GM19397 (cell line): ENCODE results near the gene ABCB11.
"Not testable (repeated sequence)": the region's sequence is repeated elsewhere in the genome, so short reads cannot be mapped to it uniquely, and the experiment has no call there.

Experiments used
- ATAC-seq: cut with Tn5 transposase; IDR thresholded peaks from one replicate; pipeline ENCODE4 v1.9.1; 2021; ENCODE audit warnings: mild to moderate bottlenecking, moderate library complexity; ENCODE audit not compliant: unreplicated experiment

The ABCB11 gene

DNA sequence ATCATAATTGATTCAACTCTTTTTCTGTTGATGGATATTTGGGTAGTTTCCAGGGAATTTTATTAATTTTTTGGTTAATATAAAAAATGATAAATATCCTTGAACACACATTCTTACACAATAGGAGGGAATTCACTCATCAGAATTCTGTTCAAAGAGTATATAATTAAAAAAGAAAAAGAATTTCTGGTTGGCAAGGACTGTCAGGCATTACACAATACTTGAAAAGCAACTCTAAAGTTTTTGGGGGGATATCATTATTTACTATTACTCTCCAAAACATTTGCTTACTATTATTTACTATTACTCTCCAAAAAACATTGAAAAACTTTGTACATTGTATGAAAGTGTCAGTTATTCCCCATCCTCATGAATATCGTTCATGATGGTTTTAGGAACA, 92.1 kb downstream of the ABCB11 start:
- ATAC-seq, result no peak

GRCh38 chr2:168935810-168936581, 95.1 kb downstream of the ABCB11 start:
- no peak for ATAC-seq

DNA sequence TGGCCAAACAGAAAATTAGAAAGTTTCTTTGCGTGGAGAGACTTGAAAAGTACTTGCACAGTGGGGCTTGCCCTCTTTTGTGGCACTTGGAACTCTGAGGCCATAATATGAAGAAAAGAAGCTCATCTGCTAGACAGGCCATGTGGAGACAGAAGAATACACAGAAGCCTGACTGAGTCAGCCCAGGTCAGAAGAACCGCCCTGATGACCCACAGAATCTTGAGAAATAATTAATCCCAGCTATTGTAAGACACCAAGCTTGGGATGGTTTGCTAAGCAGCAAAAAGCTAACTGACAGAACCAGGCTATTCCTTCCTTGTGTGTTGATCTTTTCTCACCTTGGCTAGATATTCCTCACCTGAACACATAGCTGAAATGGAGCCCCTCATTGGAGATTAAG, 96.3 kb downstream of the ABCB11 start:
- no peak for ATAC-seq

DNA sequence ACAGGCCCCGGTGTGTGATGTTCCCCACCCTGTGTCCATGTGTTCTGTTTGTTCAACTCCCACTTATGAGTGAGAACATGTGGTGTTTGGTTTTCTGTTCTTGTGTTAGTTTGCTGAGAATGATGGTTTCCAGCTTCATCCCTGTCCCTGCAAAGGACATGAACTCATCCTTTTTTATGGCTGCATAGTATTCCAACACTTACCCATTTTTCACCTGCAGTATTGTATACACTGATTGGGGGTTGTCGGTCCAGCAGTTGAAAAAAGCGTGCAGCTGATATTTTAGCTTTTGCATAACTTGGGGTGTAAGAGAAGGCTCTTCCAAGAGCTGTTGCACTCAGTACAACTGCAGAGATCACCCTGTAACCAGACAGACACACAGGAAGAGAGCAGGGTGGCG, 99.0 kb downstream of the ABCB11 start:
- ATAC-seq, result not testable (repeated sequence)

DNA sequence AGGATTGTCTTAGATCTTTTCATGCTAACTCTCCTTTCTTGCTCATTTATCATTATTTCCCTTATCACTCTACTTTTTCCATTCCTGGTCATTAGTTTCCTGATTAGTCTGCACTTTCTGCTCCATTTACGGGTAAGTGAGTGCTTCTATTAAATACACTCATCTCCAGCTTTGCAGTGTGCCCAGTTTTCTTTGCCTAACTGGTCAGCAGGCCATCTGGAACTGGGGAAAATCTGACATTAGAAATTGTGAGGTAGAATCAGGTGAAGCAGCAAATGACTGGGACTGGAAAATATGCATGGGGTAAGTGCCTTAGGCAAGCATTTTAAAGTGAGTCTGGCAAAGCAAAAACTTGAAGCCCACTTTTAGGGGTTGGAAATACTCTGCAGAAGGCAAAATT, 100.9 kb downstream of the ABCB11 start:
- ATAC-seq, result no peak

- no peak for ATAC-seq
Measured at GRCh38 chr2:168929031-168929430, 102.1 kb downstream of the ABCB11 start.

GRCh38 chr2:168928113-168928831, 102.9 kb downstream of the ABCB11 start:
- ATAC-seq, result no peak

GRCh38 chr2:168926621-168927386, 104.3 kb downstream of the ABCB11 start:
- ATAC-seq, result no peak

- ATAC-seq, result no peak
Measured at GRCh38 chr2:168920504-168921157, 110.5 kb downstream of the ABCB11 start.

DNA sequence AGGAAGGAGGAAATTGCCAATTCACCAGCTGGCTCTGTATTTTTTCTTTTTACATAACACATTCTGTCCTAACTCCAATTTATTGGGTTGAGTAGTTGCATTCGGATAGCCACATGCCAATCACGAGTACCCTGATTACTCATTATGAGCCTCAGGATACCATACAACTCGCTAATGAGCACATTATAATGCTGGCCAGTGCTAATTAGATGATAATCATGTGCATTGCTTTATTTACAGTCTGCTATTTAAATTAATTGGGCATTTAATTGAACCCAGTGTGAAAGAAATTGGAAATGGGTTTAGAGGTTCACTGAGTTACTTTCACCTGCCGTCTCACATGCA, 114.8 kb downstream of the ABCB11 start:
- no peak for ATAC-seq

DNA sequence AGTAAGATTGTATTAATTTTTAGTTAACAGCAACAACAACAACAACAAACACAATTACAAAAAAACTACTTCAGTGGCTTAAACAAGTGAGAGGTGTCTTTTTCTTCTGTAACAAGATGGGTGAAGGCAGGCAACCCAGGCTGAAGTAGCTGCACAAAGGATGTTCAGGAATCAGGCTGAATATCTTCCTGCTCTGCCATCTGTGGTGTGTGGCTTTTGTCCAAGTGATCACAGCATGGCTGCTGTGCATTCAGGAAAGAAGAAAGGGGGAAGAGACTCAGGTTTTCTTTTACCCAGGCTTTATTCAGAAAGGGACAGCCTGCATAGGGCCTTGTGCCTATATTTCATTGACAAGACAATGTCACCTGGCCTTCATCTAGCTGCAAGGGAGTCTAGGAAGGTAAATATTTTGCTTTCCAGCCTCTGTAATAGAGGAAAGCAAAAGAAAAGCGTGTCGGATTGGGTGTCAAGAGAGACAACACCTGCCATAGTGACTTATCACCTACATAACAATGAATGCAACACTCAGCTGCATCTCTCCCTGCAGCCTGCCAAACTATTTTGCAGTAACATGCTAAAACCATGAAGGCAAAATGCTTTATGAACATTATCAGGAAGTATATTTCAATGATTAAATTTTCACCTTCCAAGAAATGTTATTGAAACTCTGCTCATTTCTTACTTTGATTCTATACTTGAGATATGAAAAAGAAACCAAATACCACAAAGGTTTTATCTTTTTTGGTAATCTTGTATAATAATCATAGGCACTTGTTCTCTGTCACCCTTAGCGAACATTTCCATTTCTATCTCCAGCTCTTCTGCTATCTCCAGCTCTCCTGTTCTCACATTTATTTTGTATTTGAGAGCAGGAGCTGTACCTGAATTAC, 115.4 kb downstream of the ABCB11 start:
- ATAC-seq, result no peak

GRCh38 chr2:168913495-168913894, 117.6 kb downstream of the ABCB11 start:
- ATAC-seq, result no peak

DNA sequence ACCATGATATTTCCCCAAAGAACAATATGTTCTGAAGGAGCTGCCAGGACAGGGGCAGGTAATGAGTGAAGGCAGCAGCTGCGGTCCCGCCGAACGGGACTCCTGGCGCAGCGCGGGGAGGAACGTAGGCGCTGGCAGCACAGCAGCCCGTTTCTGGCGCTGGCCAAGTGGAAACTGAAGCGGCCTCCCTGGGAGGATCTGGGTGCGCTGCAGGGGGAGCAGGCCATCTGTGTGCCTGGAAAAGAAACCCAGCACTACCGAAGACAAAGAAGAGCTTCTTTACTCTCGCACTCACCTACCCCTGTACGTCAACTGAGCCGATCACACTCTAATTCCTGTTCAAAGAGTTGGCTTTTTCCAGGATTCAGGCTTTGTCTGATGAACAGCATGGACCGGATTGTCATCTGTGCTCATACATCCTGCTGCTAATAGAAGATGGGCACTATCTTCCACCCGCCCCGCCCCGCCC, 118.2 kb downstream of the ABCB11 start:
- ATAC-seq, result no peak

GRCh38 chr2:168912466-168912865, 118.7 kb downstream of the ABCB11 start:
- ATAC-seq, result no peak

GRCh38 chr2:168910330-168910729, 120.8 kb downstream of the ABCB11 start:
- ATAC-seq, result no peak

DNA sequence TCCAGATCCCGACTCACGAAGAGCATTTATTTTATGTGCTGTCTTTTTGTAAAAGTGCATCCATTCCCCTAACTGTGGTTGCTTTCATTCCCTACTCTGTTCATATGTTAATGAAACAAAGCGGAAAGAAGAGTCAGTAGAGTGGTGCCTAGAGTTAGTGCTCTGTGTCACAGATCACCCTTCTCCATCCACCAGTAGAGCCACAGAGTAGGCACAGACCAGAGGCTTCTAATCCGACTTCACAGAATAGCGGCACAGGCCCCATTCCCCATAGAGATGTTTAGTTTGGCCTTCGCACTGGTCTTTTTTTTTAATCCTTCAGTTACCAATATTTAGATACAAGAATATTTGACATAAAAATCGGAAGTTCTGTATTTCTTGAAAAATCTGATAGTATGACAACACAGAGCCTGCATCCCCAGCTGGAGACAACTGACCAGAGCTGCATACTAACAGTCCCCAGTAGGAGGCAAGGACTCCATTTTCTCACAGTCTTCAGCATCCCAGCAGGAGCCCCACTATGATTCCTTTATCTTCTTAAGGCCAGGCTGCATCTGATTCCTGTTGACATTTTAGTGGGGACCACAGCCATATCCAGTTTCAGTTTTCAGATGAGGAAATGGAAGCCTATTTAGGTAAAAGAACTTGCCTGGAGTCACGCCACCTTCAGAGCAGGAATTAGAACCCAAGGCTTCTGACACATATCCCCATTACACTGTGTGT, 123.0 kb downstream of the ABCB11 start:
- no peak for ATAC-seq

DNA sequence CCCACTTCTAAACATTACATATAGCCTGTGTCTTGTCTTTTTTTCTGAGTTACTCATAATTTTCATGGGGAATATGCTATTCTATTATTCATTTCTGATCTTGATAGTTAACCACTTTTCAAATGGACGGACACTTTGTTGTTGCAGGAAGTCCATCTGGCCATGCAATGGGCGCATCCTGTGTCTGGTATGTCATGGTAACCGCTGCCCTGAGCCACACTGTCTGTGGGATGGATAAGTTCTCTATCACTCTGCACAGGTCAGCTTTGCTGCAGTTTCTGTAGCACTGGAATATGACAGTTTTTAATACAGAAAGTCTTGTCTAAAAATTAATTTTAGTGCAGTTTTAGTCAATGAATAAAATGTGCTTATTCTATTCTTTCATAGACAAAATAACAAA, 126.8 kb downstream of the ABCB11 start:
- no peak for ATAC-seq

DNA sequence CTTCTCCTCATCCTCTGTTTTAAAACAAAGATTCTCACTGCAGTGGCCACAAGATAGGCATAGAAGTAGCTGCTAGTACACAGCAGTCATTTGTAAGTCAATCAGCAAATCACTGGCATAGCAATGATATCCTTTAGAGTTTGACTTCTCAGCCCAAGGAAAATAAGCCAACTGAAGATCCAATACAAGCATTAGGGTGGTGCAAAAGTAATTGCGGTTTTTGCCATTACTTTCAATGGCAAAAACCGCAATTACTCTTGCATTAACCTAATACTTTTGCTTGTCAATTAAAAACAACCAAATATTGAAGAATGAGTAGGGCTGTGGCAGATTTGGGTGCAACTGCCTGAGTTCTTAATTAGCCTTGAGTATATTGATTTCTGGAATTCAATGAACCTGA, 127.2 kb downstream of the ABCB11 start:
- ATAC-seq, result no peak

DNA sequence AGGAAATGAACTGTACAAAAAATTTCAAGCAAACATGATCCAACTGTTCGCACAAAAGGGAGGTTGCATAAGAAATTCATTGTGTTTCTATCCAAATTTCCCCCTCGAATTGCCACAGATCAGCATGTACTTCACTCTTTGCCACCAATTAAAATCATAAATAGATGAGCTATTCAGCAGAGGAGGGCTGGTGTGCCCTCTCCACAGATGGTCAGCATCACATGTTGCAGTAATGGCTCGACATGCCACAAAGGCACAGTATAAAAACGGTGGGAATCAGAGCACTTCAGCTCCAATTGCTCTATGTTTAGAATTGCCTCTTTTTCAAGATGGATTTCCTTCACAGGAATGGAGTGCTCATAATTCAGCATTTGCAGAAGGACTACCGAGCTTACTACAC, 130.1 kb downstream of the ABCB11 start, which contains the start of gene G6PC2:
G6PC2 (plus strand) TSS at position 289 of the 400 bp plus-strand sequence; CDS start at position 330, 41 bp downstream.
- no peak for ATAC-seq
